Endothelial cell of umbilical vein (primary cell): ENCODE measurements around the gene PAEP. TPM values are rescaled to one million over a fixed set of nuclear protein-coding genes. Genes with fewer than 3 reads are reported as not detected.

Source experiments
- BruUV-seq: library from RNA; stranded (reverse); fragments of 400-500 nt; replicated peaks from 2 replicates; lab custom pipeline; 2021; lab: Mats Ljungman, UMichigan
- CTCF ChIA-PET: fragments of 300-600, 350-600 bp; sonication (Branson Sonifier 250); formaldehyde crosslinking; loops from one replicate; lab custom pipeline; 2021; ENCODE audit warnings: antibody characterized with exemption, inconsistent platforms; lab: Charles Lee
- POLR2A ChIA-PET: fragments of 300-600, 350-600 bp; sonication (Branson Sonifier 250); formaldehyde crosslinking; loops from one replicate; lab custom pipeline; 2021; ENCODE audit warnings: antibody characterized with exemption, inconsistent platforms; lab: Charles Lee
- DNase-seq: peaks from one replicate; pipeline ENCODE4 v3.0.0-alpha.2; 2011; ENCODE audit warnings: low read depth, low spot score
- FAIRE-seq: peaks from 2 replicates; lab custom pipeline; 2011; peaks lifted over from hg19 to GRCh38; lab: Jason Lieb, UNC
- H2AFZ ChIP-seq: 2 replicates; pipeline ENCODE4 v1.6.0; 2012; ENCODE audit warnings: low read depth, low read length, control low read depth, inconsistent platforms
- H3K27ac ChIP-seq: 2 replicates; pipeline ENCODE4 v1.5.1; 2011; ENCODE audit warnings: low read depth, mild to moderate bottlenecking, control low read depth, low read length, moderate library complexity; ENCODE audit not compliant: insufficient read depth
- H3K27me3 ChIP-seq, 2 experiments: 2 replicates each; pipeline versions ENCODE4 v1.6.0 to v1.6.1; 2011; ENCODE audit warnings: low read length in 2 of 2, mixed read lengths in 1 of 2; ENCODE audit not compliant: control insufficient read depth in 2 of 2, insufficient read depth in 2 of 2
- H3K36me3 ChIP-seq, 2 experiments: 2 replicates in 1 of 2; 3 replicates in 1 of 2; pipeline ENCODE4 v1.5.1; 2011; ENCODE audit warnings: low read length in 2 of 2, mild to moderate bottlenecking in 1 of 2, moderate library complexity in 1 of 2; ENCODE audit not compliant: control insufficient read depth in 2 of 2, insufficient read depth in 2 of 2; ENCODE audit errors: extremely low read depth in 1 of 2
- H3K4me1 ChIP-seq: 3 replicates; pipeline ENCODE4 v1.5.1; 2011; ENCODE audit warnings: mild to moderate bottlenecking, low read length; ENCODE audit not compliant: control insufficient read depth, insufficient read depth; ENCODE audit errors: extremely low read depth
- H3K4me2 ChIP-seq: 2 replicates; pipeline ENCODE4 v1.6.1; 2011; ENCODE audit warnings: low read length, control low read depth, mixed read lengths; ENCODE audit not compliant: insufficient read depth
- H3K4me3 ChIP-seq, 3 experiments: fragments of 200-600 bp in 1 of 3; sonication (generic), shearing (Covaris generic) in 1 of 3; replicated peaks in 1 of 3; 2 replicates each; pipeline ENCODE4 v1.5.1; 2011 to 2016; ENCODE audit warnings: control low read depth in 3 of 3, low read length in 3 of 3, mild to moderate bottlenecking in 2 of 3, inconsistent platforms in 1 of 3, low read depth in 1 of 3, moderate library complexity in 1 of 3; ENCODE audit not compliant: insufficient read depth in 1 of 3
- H3K79me2 ChIP-seq: 2 replicates; pipeline ENCODE4 v1.6.0; 2012; ENCODE audit warnings: low read length, inconsistent platforms; ENCODE audit not compliant: control insufficient read depth, insufficient read depth
- H3K9ac ChIP-seq: replicated peaks from 2 replicates; pipeline ENCODE3; 2011; ENCODE audit warnings: low read length, control low read depth; ENCODE audit not compliant: insufficient read depth; ENCODE audit errors: extremely low read depth
- H3K9me1 ChIP-seq: replicated peaks from 3 replicates; pipeline ENCODE4 v1.6.0; 2011; ENCODE audit warnings: mild to moderate bottlenecking, low read length; ENCODE audit not compliant: control insufficient read depth, insufficient read depth; ENCODE audit errors: extremely low read depth
- H3K9me3 ChIP-seq: replicated peaks from 2 replicates; pipeline ENCODE4 v1.5.1; 2012; ENCODE audit warnings: low read length, inconsistent platforms; ENCODE audit not compliant: control insufficient read depth, insufficient read depth
- H4K20me1 ChIP-seq: replicated peaks from 2 replicates; pipeline ENCODE3; 2011; ENCODE audit warnings: mild to moderate bottlenecking, low read length; ENCODE audit not compliant: control insufficient read depth, insufficient read depth; ENCODE audit errors: extremely low read depth
- CTCF ChIP-seq, 2 donors: IDR thresholded peaks; 1 replicate in 1 of 2; 2 replicates in 1 of 2; pipeline ENCODE4 v1.5.1; 2011; ENCODE audit warnings: low read length in 2 of 2, mild to moderate bottlenecking in 2 of 2, moderate library complexity in 2 of 2, control low read depth in 1 of 2, inconsistent platforms in 1 of 2, low read depth in 1 of 2; ENCODE audit not compliant: insufficient read depth in 1 of 2; ENCODE audit errors: extremely low read depth in 1 of 2
- EZH2 ChIP-seq: IDR thresholded peaks from 2 replicates; pipeline ENCODE4 v1.6.1; 2012; ENCODE audit warnings: borderline replicate concordance, low read depth, mild to moderate bottlenecking, moderate library complexity, low read length, inconsistent platforms; ENCODE audit not compliant: severe bottlenecking
- FOS ChIP-seq: IDR thresholded peaks from 2 replicates; pipeline ENCODE4 v1.6.1; 2011; ENCODE audit warnings: mild to moderate bottlenecking, low read length, moderate library complexity, borderline replicate concordance; ENCODE audit not compliant: insufficient read depth
- GATA2 ChIP-seq: IDR thresholded peaks from 2 replicates; pipeline ENCODE4 v1.7.0; 2011; ENCODE audit warnings: low read depth, mild to moderate bottlenecking, moderate library complexity, mixed read lengths, low read length; ENCODE audit not compliant: insufficient read length, insufficient read depth
- JUN ChIP-seq: IDR thresholded peaks from 2 replicates; pipeline ENCODE4 v1.6.1; 2011; ENCODE audit warnings: borderline replicate concordance, low read depth; ENCODE audit not compliant: insufficient read length, insufficient read depth
- MAX ChIP-seq: IDR thresholded peaks from 2 replicates; pipeline ENCODE4 v1.6.1; 2011; ENCODE audit not compliant: insufficient read depth, insufficient read length
- MYC ChIP-seq: IDR thresholded peaks from one replicate; pipeline ENCODE4 v1.6.1; 2011; ENCODE audit warnings: mild to moderate bottlenecking, low read depth, low read length
- POLR2A ChIP-seq: IDR thresholded peaks from 2 replicates; pipeline ENCODE4 v1.6.1; 2012; ENCODE audit warnings: low read depth, mild to moderate bottlenecking, control low read depth, low read length
- POLR2AphosphoS5 ChIP-seq: IDR thresholded peaks from 2 replicates; pipeline ENCODE4 v1.6.1; 2012; ENCODE audit warnings: low read depth, mild to moderate bottlenecking, control low read depth, low read length, moderate library complexity; ENCODE audit not compliant: insufficient read depth
- dilution Hi-C: fragments of 300-500 bp; cut with MboI; formaldehyde crosslinking; loops from one replicate; pipeline ENCODE4 v1.15.0; 2019; ENCODE audit warnings: low sequenced_read_pairs; ENCODE audit not compliant: extremely low pct_ligation_motif_present
- intact Hi-C: fragments of 100-400 bp; cut with micrococcal nuclease; formaldehyde crosslinking; loops from one replicate; pipeline ENCODE4 v1.10.0; 2022
- polyA plus RNA-seq, 4 experiments: library from polyadenylated mRNA; depleted of rRNA in 3 of 4; stranded (reverse) in 3 of 4; unstranded in 1 of 4; fragments of >200 nt; gene quantifications; 2 replicates each; pipeline versions ENCODE4 v1.2.1 to v1.2.3, GENCODE V29; 2011 to 2012; ENCODE audit warnings: missing spikeins in 1 of 4
- total RNA-seq: library from RNA; stranded (reverse); gene quantifications from 2 replicates; pipeline ENCODE4 v1.2.3, GENCODE V29; 2021

PAEP gene
- total and polyA plus RNA-seq, 2 donors (not counting 3 experiments of a cell fraction or from before 2014, with no cell fraction given), result not detected

GRCh38 chr9:135512904-135513303, 48.7 kb upstream of the PAEP start:
- CTCF ChIA-PET, result interaction anchor here (1.0 kb wide), 1 partner anchor 8 kb away, joined by 5 read pairs; no protein-coding TSS in a partner anchor
- no peaks in the 10 kb centered on the region for H4K20me1 ChIP-seq

GRCh38 chr9:135513351-135513846, 48.2 kb upstream of the PAEP start:
- Histone ChIP-seq H3K4me3 (no peak overlapping the region), H3K27ac (no peak overlapping the region), H4K20me1 (no peaks in the 10 kb centered on the region), H3K4me1 (peaks cover 13% of the 10 kb centered on the region), H3K9me1 (no peaks in the 10 kb centered on the region), H3K79me2 (no peaks in the 10 kb centered on the region), H3K27me3 (no peaks in the 10 kb centered on the region), H3K9me3 (no peaks in the 10 kb centered on the region), H3K4me2 (no peak overlapping the region), H2AFZ (no peak overlapping the region), H3K36me3 (no peaks in the 10 kb centered on the region), H3K9ac (no peak overlapping the region)
- intact Hi-C loops (no loop called here), dilution Hi-C loops (no loop called here)
- DNase-seq (no peak), FAIRE-seq (no peak)
- CTCF ChIA-PET, result interaction anchor here (1.0 kb wide), 1 partner anchor 9 kb away, joined by 5 read pairs; no protein-coding TSS in a partner anchor
- POLR2A ChIA-PET, result no interaction called here
- no TSS peak for BruUV-seq
- TF ChIP-seq JUN, result no peak
- TF ChIP-seq GATA2, result no peak
- no peak for TF ChIP-seq POLR2A
- no peak for TF ChIP-seq POLR2AphosphoS5
- TF ChIP-seq CTCF (IDR thresholded peaks at IDR 0.05; ENCODE audit: extremely low read depth in 1 of 2, insufficient read depth in 1 of 2, low read depth in 1 of 2, low read length in 2 of 2), result no peak
- no peak for TF ChIP-seq EZH2
- no peak for TF ChIP-seq FOS
- no peak for TF ChIP-seq MAX
- no peak for TF ChIP-seq MYC

More at GRCh38 chr9:135512904-135513303, 48.7 kb upstream of the PAEP start:
- peaks cover 13% of the 10 kb centered on the region for H3K4me1 ChIP-seq
- no peak for DNase-seq
- no peak for FAIRE-seq
- no peaks in the 10 kb centered on the region for H3K27me3 ChIP-seq
- no peaks in the 10 kb centered on the region for H3K9me1 ChIP-seq
- no TSS peak for BruUV-seq
- H3K79me2 ChIP-seq, result no peaks in the 10 kb centered on the region
- no peak overlapping the region for H3K9ac ChIP-seq
- dilution Hi-C loops, result no loop called here
- TF ChIP-seq GATA2 (no peak), MAX (no peak)
- H2AFZ ChIP-seq, result no peak overlapping the region
- no peaks in the 10 kb centered on the region for H3K9me3 ChIP-seq
- intact Hi-C loops, result no loop called here
- H3K4me2 ChIP-seq, result no peak overlapping the region
- POLR2A ChIA-PET, result no interaction called here
- no peaks in the 10 kb centered on the region for H3K36me3 ChIP-seq
- H3K4me3 ChIP-seq, result no peak overlapping the region
- no peak overlapping the region for H3K27ac ChIP-seq
